Endothelial cell of umbilical vein (primary cell): ENCODE measurements around the gene UST. TPM values are rescaled to one million over a fixed set of nuclear protein-coding genes. Genes with fewer than 3 reads are reported as not detected.

Experiments
- BruUV-seq: library from RNA; stranded (reverse); fragments of 400-500 nt; replicated peaks from 2 replicates; lab custom pipeline; 2021; lab: Mats Ljungman, UMichigan
- CTCF ChIA-PET: fragments of 300-600, 350-600 bp; sonication (Branson Sonifier 250); formaldehyde crosslinking; loops from one replicate; lab custom pipeline; 2021; ENCODE audit warnings: antibody characterized with exemption, inconsistent platforms; lab: Charles Lee
- POLR2A ChIA-PET: fragments of 300-600, 350-600 bp; sonication (Branson Sonifier 250); formaldehyde crosslinking; loops from one replicate; lab custom pipeline; 2021; ENCODE audit warnings: antibody characterized with exemption, inconsistent platforms; lab: Charles Lee
- DNase-seq: peaks from one replicate; pipeline ENCODE4 v3.0.0-alpha.2; 2011; ENCODE audit warnings: low read depth, low spot score
- FAIRE-seq: peaks from 2 replicates; lab custom pipeline; 2011; peaks lifted over from hg19 to GRCh38; lab: Jason Lieb, UNC
- H2AFZ ChIP-seq: 2 replicates; pipeline ENCODE4 v1.6.0; 2012; ENCODE audit warnings: low read depth, low read length, control low read depth, inconsistent platforms
- H3K27ac ChIP-seq: 2 replicates; pipeline ENCODE4 v1.5.1; 2011; ENCODE audit warnings: low read depth, mild to moderate bottlenecking, control low read depth, low read length, moderate library complexity; ENCODE audit not compliant: insufficient read depth
- H3K27me3 ChIP-seq, 2 experiments: 2 replicates each; pipeline versions ENCODE4 v1.6.0 to v1.6.1; 2011; ENCODE audit warnings: low read length in 2 of 2, mixed read lengths in 1 of 2; ENCODE audit not compliant: control insufficient read depth in 2 of 2, insufficient read depth in 2 of 2
- H3K36me3 ChIP-seq, 2 experiments: 2 replicates in 1 of 2; 3 replicates in 1 of 2; pipeline ENCODE4 v1.5.1; 2011; ENCODE audit warnings: low read length in 2 of 2, mild to moderate bottlenecking in 1 of 2, moderate library complexity in 1 of 2; ENCODE audit not compliant: control insufficient read depth in 2 of 2, insufficient read depth in 2 of 2; ENCODE audit errors: extremely low read depth in 1 of 2
- H3K4me1 ChIP-seq: 3 replicates; pipeline ENCODE4 v1.5.1; 2011; ENCODE audit warnings: mild to moderate bottlenecking, low read length; ENCODE audit not compliant: control insufficient read depth, insufficient read depth; ENCODE audit errors: extremely low read depth
- H3K4me2 ChIP-seq: 2 replicates; pipeline ENCODE4 v1.6.1; 2011; ENCODE audit warnings: low read length, control low read depth, mixed read lengths; ENCODE audit not compliant: insufficient read depth
- H3K4me3 ChIP-seq, 3 experiments: fragments of 200-600 bp in 1 of 3; sonication (generic), shearing (Covaris generic) in 1 of 3; replicated peaks in 1 of 3; 2 replicates each; pipeline ENCODE4 v1.5.1; 2011 to 2016; ENCODE audit warnings: control low read depth in 3 of 3, low read length in 3 of 3, mild to moderate bottlenecking in 2 of 3, inconsistent platforms in 1 of 3, low read depth in 1 of 3, moderate library complexity in 1 of 3; ENCODE audit not compliant: insufficient read depth in 1 of 3
- H3K79me2 ChIP-seq: 2 replicates; pipeline ENCODE4 v1.6.0; 2012; ENCODE audit warnings: low read length, inconsistent platforms; ENCODE audit not compliant: control insufficient read depth, insufficient read depth
- H3K9ac ChIP-seq: replicated peaks from 2 replicates; pipeline ENCODE3; 2011; ENCODE audit warnings: low read length, control low read depth; ENCODE audit not compliant: insufficient read depth; ENCODE audit errors: extremely low read depth
- H3K9me1 ChIP-seq: replicated peaks from 3 replicates; pipeline ENCODE4 v1.6.0; 2011; ENCODE audit warnings: mild to moderate bottlenecking, low read length; ENCODE audit not compliant: control insufficient read depth, insufficient read depth; ENCODE audit errors: extremely low read depth
- H3K9me3 ChIP-seq: replicated peaks from 2 replicates; pipeline ENCODE4 v1.5.1; 2012; ENCODE audit warnings: low read length, inconsistent platforms; ENCODE audit not compliant: control insufficient read depth, insufficient read depth
- H4K20me1 ChIP-seq: replicated peaks from 2 replicates; pipeline ENCODE3; 2011; ENCODE audit warnings: mild to moderate bottlenecking, low read length; ENCODE audit not compliant: control insufficient read depth, insufficient read depth; ENCODE audit errors: extremely low read depth
- EZH2 ChIP-seq: IDR thresholded peaks from 2 replicates; pipeline ENCODE4 v1.6.1; 2012; ENCODE audit warnings: borderline replicate concordance, low read depth, mild to moderate bottlenecking, moderate library complexity, low read length, inconsistent platforms; ENCODE audit not compliant: severe bottlenecking
- FOS ChIP-seq: IDR thresholded peaks from 2 replicates; pipeline ENCODE4 v1.6.1; 2011; ENCODE audit warnings: mild to moderate bottlenecking, low read length, moderate library complexity, borderline replicate concordance; ENCODE audit not compliant: insufficient read depth
- GATA2 ChIP-seq: IDR thresholded peaks from 2 replicates; pipeline ENCODE4 v1.7.0; 2011; ENCODE audit warnings: low read depth, mild to moderate bottlenecking, moderate library complexity, mixed read lengths, low read length; ENCODE audit not compliant: insufficient read length, insufficient read depth
- JUN ChIP-seq: IDR thresholded peaks from 2 replicates; pipeline ENCODE4 v1.6.1; 2011; ENCODE audit warnings: borderline replicate concordance, low read depth; ENCODE audit not compliant: insufficient read length, insufficient read depth
- MYC ChIP-seq: IDR thresholded peaks from one replicate; pipeline ENCODE4 v1.6.1; 2011; ENCODE audit warnings: mild to moderate bottlenecking, low read depth, low read length
- POLR2A ChIP-seq: IDR thresholded peaks from 2 replicates; pipeline ENCODE4 v1.6.1; 2012; ENCODE audit warnings: low read depth, mild to moderate bottlenecking, control low read depth, low read length
- POLR2AphosphoS5 ChIP-seq: IDR thresholded peaks from 2 replicates; pipeline ENCODE4 v1.6.1; 2012; ENCODE audit warnings: low read depth, mild to moderate bottlenecking, control low read depth, low read length, moderate library complexity; ENCODE audit not compliant: insufficient read depth
- dilution Hi-C: fragments of 300-500 bp; cut with MboI; formaldehyde crosslinking; loops from one replicate; pipeline ENCODE4 v1.15.0; 2019; ENCODE audit warnings: low sequenced_read_pairs; ENCODE audit not compliant: extremely low pct_ligation_motif_present
- intact Hi-C: fragments of 100-400 bp; cut with micrococcal nuclease; formaldehyde crosslinking; loops from one replicate; pipeline ENCODE4 v1.10.0; 2022
- polyA plus RNA-seq, 4 experiments: library from polyadenylated mRNA; depleted of rRNA in 3 of 4; stranded (reverse) in 3 of 4; unstranded in 1 of 4; fragments of >200 nt; gene quantifications; 2 replicates each; pipeline versions ENCODE4 v1.2.1 to v1.2.3, GENCODE V29; 2011 to 2012; ENCODE audit warnings: missing spikeins in 1 of 4
- total RNA-seq: library from RNA; stranded (reverse); gene quantifications from 2 replicates; pipeline ENCODE4 v1.2.3, GENCODE V29; 2021
- TF ChIP-seq, protein P1 (sequence below): IDR thresholded peaks from 2 replicates; pipeline ENCODE4 v1.6.1; 2011; ENCODE audit not compliant: insufficient read depth, insufficient read length
- TF ChIP-seq, protein P2 (sequence below), 2 donors: IDR thresholded peaks; 1 replicate in 1 of 2; 2 replicates in 1 of 2; pipeline ENCODE4 v1.5.1; 2011; ENCODE audit warnings: low read length in 2 of 2, mild to moderate bottlenecking in 2 of 2, moderate library complexity in 2 of 2, control low read depth in 1 of 2, inconsistent platforms in 1 of 2, low read depth in 1 of 2; ENCODE audit not compliant: insufficient read depth in 1 of 2; ENCODE audit errors: extremely low read depth in 1 of 2

Gene UST
- total and polyA plus RNA-seq, 2 donors (not counting 3 experiments of a cell fraction or from before 2014, with no cell fraction given), result 0.26 to 0.84 TPM

DNA sequence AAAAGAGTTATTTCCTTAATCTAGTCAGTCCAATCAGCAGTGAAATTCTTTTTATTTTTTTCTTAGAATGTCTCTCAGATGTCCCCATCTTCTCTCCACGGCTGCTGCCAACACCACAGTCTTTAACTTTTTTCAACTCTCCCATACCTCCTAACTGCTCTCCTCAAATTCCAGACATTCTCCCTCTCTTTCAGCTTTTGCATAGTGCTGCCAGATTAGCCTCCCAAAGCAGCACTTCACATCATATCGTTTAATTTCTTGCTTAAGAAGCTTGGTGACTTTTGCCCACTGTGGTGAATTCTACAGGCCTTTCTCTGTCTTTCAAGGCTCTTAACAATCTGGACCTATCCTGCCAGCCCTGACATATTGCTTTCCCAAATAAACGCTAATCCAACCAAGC is 233.4 kb downstream of the UST start:
- H3K79me2 ChIP-seq, result no peaks in the 10 kb centered on the region
- no peaks in the 10 kb centered on the region for H3K9me1 ChIP-seq
- POLR2A ChIA-PET, result no interaction called here
- no peaks in the 10 kb centered on the region for H3K9me3 ChIP-seq
- TF ChIP-seq EZH2 (no peak), MYC (no peak), GATA2 (no peak)
- TF ChIP-seq, protein P1, sequence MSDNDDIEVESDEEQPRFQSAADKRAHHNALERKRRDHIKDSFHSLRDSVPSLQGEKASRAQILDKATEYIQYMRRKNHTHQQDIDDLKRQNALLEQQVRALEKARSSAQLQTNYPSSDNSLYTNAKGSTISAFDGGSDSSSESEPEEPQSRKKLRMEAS, result no peak
- H3K27me3 ChIP-seq, result no peaks in the 10 kb centered on the region
- no peak overlapping the region for H2AFZ ChIP-seq
- no peak overlapping the region for H3K4me2 ChIP-seq
- no peaks in the 10 kb centered on the region for H4K20me1 ChIP-seq
- no peak overlapping the region for H3K27ac ChIP-seq
- FAIRE-seq (no peak), DNase-seq (no peak)
- no peak overlapping the region for H3K4me3 ChIP-seq
- CTCF ChIA-PET, result no interaction called here
- dilution Hi-C loops, result no loop called here
- H3K9ac ChIP-seq, result no peak overlapping the region
- H3K4me1 ChIP-seq, result no peaks in the 10 kb centered on the region
- intact Hi-C loops, result no loop called here
- no TSS peak for BruUV-seq
- no peaks in the 10 kb centered on the region for H3K36me3 ChIP-seq

GRCh38 chr6:148981515-148981914 is 234.7 kb downstream of the UST start:
- Histone ChIP-seq H3K9me3 (no peaks in the 10 kb centered on the region), H3K9me1 (no peaks in the 10 kb centered on the region), H3K36me3 (no peaks in the 10 kb centered on the region), H3K4me1 (no peaks in the 10 kb centered on the region), H3K4me3 (no peak overlapping the region), H3K27ac (no peak overlapping the region), H3K4me2 (no peak overlapping the region), H2AFZ (no peak overlapping the region), H3K27me3 (no peaks in the 10 kb centered on the region), H3K79me2 (no peaks in the 10 kb centered on the region), H4K20me1 (no peaks in the 10 kb centered on the region), H3K9ac (no peak overlapping the region)
- CTCF ChIA-PET, result interaction anchor here (1.0 kb wide), 1 partner anchor 10 kb away, joined by 4 read pairs; no protein-coding TSS in a partner anchor
- no peak for FAIRE-seq
- TF ChIP-seq EZH2 (no peak), MYC (no peak), FOS (no peak), JUN (no peak), POLR2A (no peak), POLR2AphosphoS5 (no peak), GATA2 (no peak)
- TF ChIP-seq, protein P2, sequence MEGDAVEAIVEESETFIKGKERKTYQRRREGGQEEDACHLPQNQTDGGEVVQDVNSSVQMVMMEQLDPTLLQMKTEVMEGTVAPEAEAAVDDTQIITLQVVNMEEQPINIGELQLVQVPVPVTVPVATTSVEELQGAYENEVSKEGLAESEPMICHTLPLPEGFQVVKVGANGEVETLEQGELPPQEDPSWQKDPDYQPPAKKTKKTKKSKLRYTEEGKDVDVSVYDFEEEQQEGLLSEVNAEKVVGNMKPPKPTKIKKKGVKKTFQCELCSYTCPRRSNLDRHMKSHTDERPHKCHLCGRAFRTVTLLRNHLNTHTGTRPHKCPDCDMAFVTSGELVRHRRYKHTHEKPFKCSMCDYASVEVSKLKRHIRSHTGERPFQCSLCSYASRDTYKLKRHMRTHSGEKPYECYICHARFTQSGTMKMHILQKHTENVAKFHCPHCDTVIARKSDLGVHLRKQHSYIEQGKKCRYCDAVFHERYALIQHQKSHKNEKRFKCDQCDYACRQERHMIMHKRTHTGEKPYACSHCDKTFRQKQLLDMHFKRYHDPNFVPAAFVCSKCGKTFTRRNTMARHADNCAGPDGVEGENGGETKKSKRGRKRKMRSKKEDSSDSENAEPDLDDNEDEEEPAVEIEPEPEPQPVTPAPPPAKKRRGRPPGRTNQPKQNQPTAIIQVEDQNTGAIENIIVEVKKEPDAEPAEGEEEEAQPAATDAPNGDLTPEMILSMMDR (IDR thresholded peaks at IDR 0.05; ENCODE audit: extremely low read depth in 1 of 2, insufficient read depth in 1 of 2, low read depth in 1 of 2, low read length in 2 of 2), result no peak
- TF ChIP-seq, protein P1, result no peak
- intact Hi-C loops, result no loop called here
- BruUV-seq, result no TSS peak
- POLR2A ChIA-PET, result no interaction called here
- DNase-seq, result no peak
- dilution Hi-C loops, result no loop called here
